T1000 (cell line): Measurements from ENCODE around the gene SLC16A3.
"Not testable (repeated sequence)": the region's sequence is repeated elsewhere in the genome, so short reads cannot be mapped to it uniquely, and the experiment has no call there.

Source experiments
- DNase-seq: peaks from one replicate; lab custom pipeline; 2025; ENCODE audit warnings: mixed read lengths; lab: John Stamatoyannopoulos, UW

SLC16A3 gene

GRCh38 chr17:82204831-82205719, 23.8 kb upstream of the SLC16A3 start:
- no peak for DNase-seq

- peak; percentile 73 for DNase-seq
Observed at GRCh38 chr17:82205720-82206508, 22.9 kb upstream of the SLC16A3 start.

- not testable (repeated sequence) for DNase-seq
Observed at GRCh38 chr17:82210655-82211054, 18.2 kb upstream of the SLC16A3 start.

- DNase-seq, result peak; percentile 63
Observed at GRCh38 chr17:82212331-82213250, 16.3 kb upstream of the SLC16A3 start, which contains the start of gene CCDC57. Gene CCDC57, minus strand, starts transcription at chr17:82212842. Its CDS starts 10,898 bp downstream, at chr17:82201944.

GRCh38 chr17:82213251-82214011, 15.4 kb upstream of the SLC16A3 start:
- no peak for DNase-seq

- no peak for DNase-seq
Observed at GRCh38 chr17:82214012-82214628, 14.7 kb upstream of the SLC16A3 start.

GRCh38 chr17:82215095-82215971, 13.5 kb upstream of the SLC16A3 start:
- peak; percentile 37 for DNase-seq

GRCh38 chr17:82215972-82216300, 12.9 kb upstream of the SLC16A3 start:
- DNase-seq, result no peak

- DNase-seq, result no peak
Observed at GRCh38 chr17:82216301-82217119, 12.3 kb upstream of the SLC16A3 start.

GRCh38 chr17:82217120-82217529, 11.7 kb upstream of the SLC16A3 start:
- no peak for DNase-seq

GRCh38 chr17:82217530-82218204, 11.2 kb upstream of the SLC16A3 start:
- DNase-seq, result no peak

- no peak for DNase-seq
Observed at GRCh38 chr17:82218349-82219075, 10.3 kb upstream of the SLC16A3 start.

GRCh38 chr17:82219083-82219482, 9.8 kb upstream of the SLC16A3 start:
- DNase-seq, result no peak

GRCh38 chr17:82219753-82220709, 8.8 kb upstream of the SLC16A3 start:
- no peak for DNase-seq

GRCh38 chr17:82221341-82221902, 7.4 kb upstream of the SLC16A3 start:
- no peak for DNase-seq

GRCh38 chr17:82222816-82223215, 6.0 kb upstream of the SLC16A3 start:
- DNase-seq, result no peak
